ENCODE data around the gene APMAP.
"Not testable (repeated sequence)": the region's sequence is repeated elsewhere in the genome, so short reads cannot be mapped to it uniquely, and the experiment has no call there.

GRCh38 chr20:24931893-24932292, 60.7 kb downstream of the APMAP start:
- TF ChIP-seq POLR2A (IDR thresholded peaks at IDR 0.05; ENCODE audit: low read length); GATA1 (IDR thresholded peaks at IDR 0.05; ENCODE audit: low read depth, low read length): not testable (repeated sequence)
